ENCODE measurements around the gene GCFC2.
"Not testable (repeated sequence)": the region's sequence is repeated elsewhere in the genome, so short reads cannot be mapped to it uniquely, and the experiment has no call there.

The GCFC2 gene

GRCh38 chr2:75680402-75680801 lies 30.3 kb downstream of the GCFC2 start:
- no peak for DNase-seq (ENCODE audit: low read depth in 2 of 2)

GRCh38 chr2:75679556-75679955 lies 31.2 kb downstream of the GCFC2 start:
- DNase-seq (ENCODE audit: low read depth in 2 of 2): no peak

- no peak for DNase-seq (ENCODE audit: low read depth in 2 of 2)
These were observed 34.3 kb downstream of the GCFC2 start for GRCh38 chr2:75676464-75676863.

- no peak for DNase-seq (ENCODE audit: low read depth in 2 of 2)
These were observed 34.8 kb downstream of the GCFC2 start for GRCh38 chr2:75675908-75676307.

- not testable (repeated sequence) for DNase-seq (ENCODE audit: low read depth in 2 of 2)
These were observed 35.3 kb downstream of the GCFC2 start for GRCh38 chr2:75675423-75675822.

GRCh38 chr2:75667884-75668283 lies 42.8 kb downstream of the GCFC2 start:
- no peak for DNase-seq (ENCODE audit: low read depth in 2 of 2)

- DNase-seq (ENCODE audit: low read depth in 2 of 2): no peak
These were observed 43.8 kb downstream of the GCFC2 start for GRCh38 chr2:75666911-75667310.

GRCh38 chr2:75657798-75658197 lies 52.9 kb downstream of the GCFC2 start:
- DNase-seq (ENCODE audit: low read depth in 2 of 2): no peak

- DNase-seq (ENCODE audit: low read depth in 2 of 2): no peak
These were observed 54.2 kb downstream of the GCFC2 start for GRCh38 chr2:75656563-75656962.

- no peak for DNase-seq (ENCODE audit: low read depth in 2 of 2)
These were observed 54.9 kb downstream of the GCFC2 start for GRCh38 chr2:75655861-75656260.

GRCh38 chr2:75654012-75654411 lies 56.7 kb downstream of the GCFC2 start:
- DNase-seq (ENCODE audit: low read depth in 2 of 2): no peak

- no peak for DNase-seq (ENCODE audit: low read depth in 2 of 2)
These were observed 62.9 kb downstream of the GCFC2 start for GRCh38 chr2:75647771-75648170.

- peak; percentile 44 to 53 for DNase-seq (ENCODE audit: low read depth in 2 of 2)
These were observed 63.9 kb downstream of the GCFC2 start, which contains the start of gene MRPL19 for GRCh38 chr2:75646583-75647425. MRPL19 (plus strand) TSS chr2:75646783; CDS start chr2:75646808, 25 bp downstream.

- no peak for DNase-seq (ENCODE audit: low read depth in 2 of 2)
These were observed 64.6 kb downstream of the GCFC2 start for GRCh38 chr2:75646090-75646582.

GRCh38 chr2:75645643-75646042 lies 65.1 kb downstream of the GCFC2 start:
- no peak for DNase-seq (ENCODE audit: low read depth in 2 of 2)

GRCh38 chr2:75643980-75644379 lies 66.7 kb downstream of the GCFC2 start:
- DNase-seq (ENCODE audit: low read depth in 2 of 2): no peak

GRCh38 chr2:75641587-75641986 lies 69.1 kb downstream of the GCFC2 start:
- DNase-seq (ENCODE audit: low read depth in 2 of 2): no peak

GRCh38 chr2:75640621-75641121 lies 70.0 kb downstream of the GCFC2 start:
- DNase-seq (ENCODE audit: low read depth in 2 of 2): peak in 1 of 2 donors; percentile 31

- no peak for DNase-seq (ENCODE audit: low read depth in 2 of 2)
These were observed 73.1 kb downstream of the GCFC2 start for GRCh38 chr2:75637568-75637967.

GRCh38 chr2:75634945-75635344 lies 75.8 kb downstream of the GCFC2 start:
- DNase-seq (ENCODE audit: low read depth in 2 of 2): no peak

GRCh38 chr2:75633620-75634019 lies 77.1 kb downstream of the GCFC2 start:
- DNase-seq (ENCODE audit: low read depth in 2 of 2): no peak

- DNase-seq (ENCODE audit: low read depth in 2 of 2): no peak
These were observed 77.9 kb downstream of the GCFC2 start for GRCh38 chr2:75632813-75633212.

- DNase-seq (ENCODE audit: low read depth in 2 of 2): no peak
These were observed 78.5 kb downstream of the GCFC2 start for GRCh38 chr2:75632091-75632701.
